ENCODE results near the gene DOC2B.

DNA sequence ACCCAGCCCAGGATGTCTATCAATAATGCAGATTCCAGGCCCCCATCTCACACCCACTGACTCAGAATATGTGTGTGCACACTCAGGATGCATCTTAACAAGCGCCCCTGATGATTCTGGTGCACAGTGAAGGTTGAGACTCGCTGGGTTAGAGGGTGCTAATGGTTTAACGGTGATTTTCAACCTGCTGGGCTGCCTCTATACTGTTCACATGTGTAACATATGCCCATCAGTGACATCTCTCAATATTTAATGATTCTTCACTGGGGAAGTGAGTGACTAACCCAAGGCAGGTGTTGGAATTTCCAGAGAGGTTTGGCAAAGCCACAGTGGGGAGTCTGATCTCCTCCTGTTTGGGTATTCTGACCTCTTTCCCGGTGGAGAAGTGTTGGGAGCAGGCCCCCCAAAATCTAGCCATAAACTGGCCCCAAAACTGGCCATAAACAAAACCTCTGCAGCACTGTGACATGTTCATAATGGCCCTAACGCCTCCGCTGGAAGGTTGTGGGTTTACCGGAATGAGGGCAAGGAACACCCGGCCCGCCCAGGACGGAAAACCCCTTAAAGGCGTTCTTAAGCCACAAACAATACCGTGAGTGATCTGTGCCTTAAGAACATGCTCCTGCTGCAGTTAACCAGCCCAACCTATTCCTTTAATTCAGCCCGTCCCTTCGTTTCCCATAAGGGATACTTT lies 4.1 kb upstream of the DOC2B start:
- TF ChIP-seq, protein P1, sequence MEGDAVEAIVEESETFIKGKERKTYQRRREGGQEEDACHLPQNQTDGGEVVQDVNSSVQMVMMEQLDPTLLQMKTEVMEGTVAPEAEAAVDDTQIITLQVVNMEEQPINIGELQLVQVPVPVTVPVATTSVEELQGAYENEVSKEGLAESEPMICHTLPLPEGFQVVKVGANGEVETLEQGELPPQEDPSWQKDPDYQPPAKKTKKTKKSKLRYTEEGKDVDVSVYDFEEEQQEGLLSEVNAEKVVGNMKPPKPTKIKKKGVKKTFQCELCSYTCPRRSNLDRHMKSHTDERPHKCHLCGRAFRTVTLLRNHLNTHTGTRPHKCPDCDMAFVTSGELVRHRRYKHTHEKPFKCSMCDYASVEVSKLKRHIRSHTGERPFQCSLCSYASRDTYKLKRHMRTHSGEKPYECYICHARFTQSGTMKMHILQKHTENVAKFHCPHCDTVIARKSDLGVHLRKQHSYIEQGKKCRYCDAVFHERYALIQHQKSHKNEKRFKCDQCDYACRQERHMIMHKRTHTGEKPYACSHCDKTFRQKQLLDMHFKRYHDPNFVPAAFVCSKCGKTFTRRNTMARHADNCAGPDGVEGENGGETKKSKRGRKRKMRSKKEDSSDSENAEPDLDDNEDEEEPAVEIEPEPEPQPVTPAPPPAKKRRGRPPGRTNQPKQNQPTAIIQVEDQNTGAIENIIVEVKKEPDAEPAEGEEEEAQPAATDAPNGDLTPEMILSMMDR (IDR thresholded peaks at IDR 0.05; ENCODE audit: poor library complexity, severe bottlenecking): no peak
- TF ChIP-seq EP300 (conservative IDR thresholded peaks at IDR 0.05; ENCODE audit: poor library complexity, severe bottlenecking) (no peak), SMC3 (conservative IDR thresholded peaks at IDR 0.05; ENCODE audit: poor library complexity) (no peak), POLR2AphosphoS5 (IDR thresholded peaks at IDR 0.05) (no peak), EZH2 (IDR thresholded peaks at IDR 0.05; ENCODE audit: borderline replicate concordance, insufficient read depth, low read length, poor library complexity, severe bottlenecking) (no peak), MXI1 (conservative IDR thresholded peaks at IDR 0.05; ENCODE audit: poor library complexity, severe bottlenecking) (no peak), RAD21 (conservative IDR thresholded peaks at IDR 0.05) (no peak)
- TF ChIP-seq, protein P2, sequence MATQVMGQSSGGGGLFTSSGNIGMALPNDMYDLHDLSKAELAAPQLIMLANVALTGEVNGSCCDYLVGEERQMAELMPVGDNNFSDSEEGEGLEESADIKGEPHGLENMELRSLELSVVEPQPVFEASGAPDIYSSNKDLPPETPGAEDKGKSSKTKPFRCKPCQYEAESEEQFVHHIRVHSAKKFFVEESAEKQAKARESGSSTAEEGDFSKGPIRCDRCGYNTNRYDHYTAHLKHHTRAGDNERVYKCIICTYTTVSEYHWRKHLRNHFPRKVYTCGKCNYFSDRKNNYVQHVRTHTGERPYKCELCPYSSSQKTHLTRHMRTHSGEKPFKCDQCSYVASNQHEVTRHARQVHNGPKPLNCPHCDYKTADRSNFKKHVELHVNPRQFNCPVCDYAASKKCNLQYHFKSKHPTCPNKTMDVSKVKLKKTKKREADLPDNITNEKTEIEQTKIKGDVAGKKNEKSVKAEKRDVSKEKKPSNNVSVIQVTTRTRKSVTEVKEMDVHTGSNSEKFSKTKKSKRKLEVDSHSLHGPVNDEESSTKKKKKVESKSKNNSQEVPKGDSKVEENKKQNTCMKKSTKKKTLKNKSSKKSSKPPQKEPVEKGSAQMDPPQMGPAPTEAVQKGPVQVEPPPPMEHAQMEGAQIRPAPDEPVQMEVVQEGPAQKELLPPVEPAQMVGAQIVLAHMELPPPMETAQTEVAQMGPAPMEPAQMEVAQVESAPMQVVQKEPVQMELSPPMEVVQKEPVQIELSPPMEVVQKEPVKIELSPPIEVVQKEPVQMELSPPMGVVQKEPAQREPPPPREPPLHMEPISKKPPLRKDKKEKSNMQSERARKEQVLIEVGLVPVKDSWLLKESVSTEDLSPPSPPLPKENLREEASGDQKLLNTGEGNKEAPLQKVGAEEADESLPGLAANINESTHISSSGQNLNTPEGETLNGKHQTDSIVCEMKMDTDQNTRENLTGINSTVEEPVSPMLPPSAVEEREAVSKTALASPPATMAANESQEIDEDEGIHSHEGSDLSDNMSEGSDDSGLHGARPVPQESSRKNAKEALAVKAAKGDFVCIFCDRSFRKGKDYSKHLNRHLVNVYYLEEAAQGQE (IDR thresholded peaks at IDR 0.05; ENCODE audit: borderline replicate concordance): no peak

Measured in neural cell (in vitro differentiated cells).